Measurements from ENCODE around the gene HOXC13.

The HOXC13 gene

GRCh38 chr12:53955036-53955775 is 16.6 kb downstream of the HOXC13 start:
- DNase-seq: no peak

GRCh38 chr12:53955776-53956250 is 17.2 kb downstream of the HOXC13 start:
- DNase-seq: no peak

GRCh38 chr12:53956251-53956887 is 17.7 kb downstream of the HOXC13 start:
- DNase-seq: no peak

- no peak for DNase-seq
These were observed 18.4 kb downstream of the HOXC13 start for GRCh38 chr12:53956914-53957536.

GRCh38 chr12:53958128-53958527 is 19.5 kb downstream of the HOXC13 start:
- no peak for DNase-seq

GRCh38 chr12:53959314-53959713 is 20.7 kb downstream of the HOXC13 start:
- no peak for DNase-seq

- no peak for DNase-seq
These were observed 21.8 kb downstream of the HOXC13 start for GRCh38 chr12:53960187-53961024.

- DNase-seq: no peak
These were observed 22.6 kb downstream of the HOXC13 start for GRCh38 chr12:53961025-53961761.

GRCh38 chr12:53963005-53963404 is 24.4 kb downstream of the HOXC13 start:
- no peak for DNase-seq

- no peak for DNase-seq
These were observed 25.0 kb downstream of the HOXC13 start for GRCh38 chr12:53963434-53964314.

- no peak for DNase-seq
These were observed 25.7 kb downstream of the HOXC13 start for GRCh38 chr12:53964315-53964713.

- peak; percentile 36 for DNase-seq
These were observed 26.9 kb downstream of the HOXC13 start for GRCh38 chr12:53965281-53966084.

- no peak for DNase-seq
These were observed 27.4 kb downstream of the HOXC13 start for GRCh38 chr12:53966085-53966384.

- peak; percentile 57 for DNase-seq
These were observed 27.9 kb downstream of the HOXC13 start for GRCh38 chr12:53966385-53967133.

- no peak for DNase-seq
These were observed 28.8 kb downstream of the HOXC13 start for GRCh38 chr12:53967421-53967925.

GRCh38 chr12:53968214-53969127 is 29.8 kb downstream of the HOXC13 start:
- no peak for DNase-seq

GRCh38 chr12:53969588-53970259 is 31.1 kb downstream of the HOXC13 start:
- DNase-seq: no peak

- DNase-seq: no peak
These were observed 31.8 kb downstream of the HOXC13 start for GRCh38 chr12:53970451-53970850.

Data from eye (tissue), 1 donor.